Measurements from ENCODE around the gene CHAC2. TPM values are rescaled to one million over a fixed set of nuclear protein-coding genes. Genes with fewer than 3 reads are reported as not detected.
A peak's percentile ranks its signal among the peaks of the same experiment; 100 is the strongest.
"Not testable (repeated sequence)": the region's sequence is repeated elsewhere in the genome, so short reads cannot be mapped to it uniquely, and the experiment has no call there.

CHAC2 gene
- total RNA-seq, 1 experiment from 2014 or later, result 26.1 TPM

DNA sequence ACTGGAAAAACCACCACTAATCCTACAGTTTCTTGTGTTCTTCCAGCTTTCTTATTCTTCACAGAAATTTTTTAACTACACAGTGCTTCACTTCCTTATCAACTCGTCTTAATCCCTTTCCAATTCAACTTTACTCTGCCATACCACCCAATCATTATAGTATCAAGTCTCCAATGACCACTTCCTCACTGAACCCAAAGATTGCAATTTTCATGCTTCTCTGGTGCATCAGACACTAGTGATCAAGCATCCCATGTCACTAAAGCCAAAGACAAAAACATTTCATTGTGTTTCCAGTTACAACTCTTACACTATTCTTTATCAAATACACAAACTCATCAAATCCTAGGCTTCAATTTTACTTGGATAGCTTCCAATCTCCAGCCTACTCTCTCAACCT lies 9.5 kb downstream of the CHAC2 start:
- no peak for DNase-seq (ENCODE audit: extremely low read depth, low read depth)

DNA sequence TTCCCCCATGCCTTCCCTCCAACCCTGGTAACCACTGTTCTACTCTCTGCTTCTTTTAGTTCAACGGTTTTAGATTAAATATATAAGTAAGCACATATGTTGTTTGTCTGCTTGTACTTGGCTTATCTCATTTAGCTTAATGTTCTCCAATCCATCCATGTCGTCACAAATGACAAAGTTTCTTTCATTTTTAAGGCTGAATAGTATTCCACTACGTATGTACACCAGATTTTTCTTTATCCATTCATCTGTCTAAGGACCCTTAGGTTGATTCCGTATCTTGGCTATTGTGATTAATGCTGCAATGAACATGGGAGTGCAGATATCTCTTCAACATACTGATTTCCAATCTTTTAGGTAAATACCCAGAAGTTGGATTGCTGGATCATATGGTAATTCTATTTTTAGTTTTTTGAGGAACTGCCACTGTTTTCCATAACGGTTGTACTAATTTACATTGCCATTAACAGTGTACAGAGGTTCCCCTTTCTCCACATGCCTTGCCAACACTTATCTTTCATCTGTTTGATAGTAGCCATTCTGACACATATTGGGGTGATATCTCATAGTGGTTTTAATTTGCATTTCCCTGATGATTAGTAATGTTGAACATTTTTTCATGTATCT lies 11.0 kb downstream of the CHAC2 start:
- no peak for DNase-seq (ENCODE audit: extremely low read depth, low read depth)

DNA sequence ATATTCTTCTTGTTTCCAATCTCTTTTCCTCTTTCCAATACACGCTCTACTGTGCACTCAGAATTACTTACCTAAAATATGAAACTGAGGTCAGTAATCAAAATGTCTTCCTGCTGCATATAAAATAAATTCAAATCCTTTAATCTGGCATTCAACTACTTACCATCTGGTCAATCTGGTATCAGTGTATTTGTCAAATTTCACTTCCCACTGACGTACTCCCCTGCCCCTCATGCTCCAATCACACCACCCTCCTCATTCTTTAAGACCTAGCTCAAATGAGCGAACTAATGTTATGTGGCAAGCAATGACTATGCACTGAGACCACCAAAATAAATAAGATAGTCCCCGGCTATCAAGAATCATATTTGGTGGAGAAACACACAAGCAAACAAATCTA lies 12.5 kb downstream of the CHAC2 start:
- DNase-seq (ENCODE audit: extremely low read depth, low read depth), result no peak

DNA sequence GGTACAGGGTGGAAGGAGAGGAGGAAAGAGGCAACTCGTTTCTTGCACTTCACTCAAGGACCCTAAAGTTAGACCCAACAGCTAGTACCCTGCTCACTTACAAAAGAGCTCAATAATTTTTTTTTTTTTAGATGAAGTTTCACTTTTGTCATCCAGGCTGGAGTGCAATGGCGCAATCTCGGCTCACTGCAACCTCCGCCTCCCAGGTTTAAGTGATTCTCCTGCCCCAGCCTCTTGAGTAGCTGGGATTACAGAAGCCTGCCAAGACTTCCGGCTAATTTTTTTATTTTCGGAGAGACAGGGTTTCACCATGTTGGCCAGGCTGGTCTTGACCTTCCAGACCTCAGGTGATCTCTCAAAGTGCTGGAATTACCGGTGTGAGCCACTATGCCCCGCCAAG lies 15.1 kb downstream of the CHAC2 start:
- no peak for DNase-seq (ENCODE audit: extremely low read depth, low read depth)

DNA sequence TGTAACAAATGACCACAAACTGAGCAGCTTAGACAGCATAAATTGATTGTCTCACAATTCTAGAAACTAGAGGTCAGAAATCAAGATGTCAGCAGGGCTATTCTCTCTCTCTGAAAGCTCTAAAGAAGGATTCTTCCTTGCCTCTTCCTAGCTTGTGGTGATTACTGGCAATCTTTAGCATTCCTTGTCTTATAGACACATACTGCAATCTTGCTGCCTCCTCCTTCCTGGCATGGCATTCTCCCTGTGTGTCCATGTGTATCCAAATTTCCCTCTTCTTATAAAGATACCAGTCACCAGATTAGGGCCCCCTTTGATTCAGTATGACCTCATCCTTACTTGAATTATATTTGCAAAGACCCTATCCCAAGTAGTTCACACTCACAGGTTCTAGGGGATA lies 16.8 kb downstream of the CHAC2 start:
- DNase-seq (ENCODE audit: extremely low read depth, low read depth), result no peak

- no peak for DNase-seq (ENCODE audit: extremely low read depth, low read depth)
These were observed 17.8 kb downstream of the CHAC2 start for GRCh38 chr2:53785366-53785765.

- DNase-seq (ENCODE audit: extremely low read depth, low read depth), result no peak
These were observed 18.7 kb downstream of the CHAC2 start for GRCh38 chr2:53786352-53786704.

- DNase-seq (ENCODE audit: extremely low read depth, low read depth), result peak; percentile 74
These were observed 19.4 kb downstream of the CHAC2 start, which contains the start of the genes ASB3 and ERLEC1 for GRCh38 chr2:53786705-53787613. TSS of gene ASB3 (minus strand) at chr2:53786953. CDS start at chr2:53765572, 21,381 bp downstream. TSS of gene ERLEC1 (plus strand) at chr2:53787044. CDS start at chr2:53787211, 167 bp downstream.

DNA sequence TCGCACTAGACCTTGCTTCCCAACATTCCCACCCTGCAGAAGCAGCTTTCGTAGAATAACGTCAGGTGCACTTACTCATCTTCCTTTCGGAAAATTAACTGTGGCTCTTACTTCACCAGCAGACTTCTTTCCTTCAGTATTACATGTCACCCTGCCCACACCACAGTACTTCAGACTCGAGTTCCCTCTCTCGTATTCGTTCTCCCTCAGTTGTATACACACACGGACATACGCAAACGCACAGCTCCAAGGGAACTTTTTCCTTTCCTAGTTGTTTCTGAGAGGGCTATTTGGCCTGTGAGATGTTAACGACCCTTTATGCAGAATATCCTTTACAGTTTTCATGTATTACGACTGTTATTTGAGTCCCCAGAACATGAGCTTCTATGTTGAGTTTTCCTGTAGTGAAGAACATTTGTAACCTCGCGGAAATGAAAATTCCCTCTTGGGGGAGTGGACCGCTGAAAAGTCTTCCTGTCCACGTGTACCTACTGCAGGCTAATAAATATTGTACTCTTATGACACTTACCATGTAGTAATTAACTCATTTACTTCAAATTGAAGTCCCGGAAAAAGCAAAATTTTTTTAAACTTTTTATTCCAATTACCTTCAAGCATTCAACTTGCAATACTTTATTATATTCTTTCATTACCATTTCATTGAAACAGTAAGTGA lies 20.1 kb downstream of the CHAC2 start:
- DNase-seq (ENCODE audit: extremely low read depth, low read depth), result peak; percentile 6

DNA sequence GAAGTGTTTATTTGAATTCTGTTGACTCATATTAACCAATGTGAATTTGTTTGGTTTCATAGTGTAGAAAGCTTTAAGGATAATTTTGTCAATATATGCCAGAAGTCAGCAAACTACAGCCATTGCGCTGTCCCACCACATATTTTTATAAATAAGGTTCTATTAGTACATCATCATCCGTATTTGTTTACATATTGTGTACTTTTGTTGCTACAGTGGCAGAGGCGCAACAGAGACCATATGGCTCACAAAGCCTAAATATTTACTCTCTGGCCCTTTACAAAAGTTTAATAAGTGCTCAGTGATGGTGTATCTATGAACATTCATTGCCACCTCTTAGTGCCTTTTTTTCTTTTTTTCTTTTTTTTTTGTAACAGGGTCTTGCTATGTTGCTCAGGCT lies 25.7 kb downstream of the CHAC2 start:
- DNase-seq (ENCODE audit: extremely low read depth, low read depth), result no peak

DNA sequence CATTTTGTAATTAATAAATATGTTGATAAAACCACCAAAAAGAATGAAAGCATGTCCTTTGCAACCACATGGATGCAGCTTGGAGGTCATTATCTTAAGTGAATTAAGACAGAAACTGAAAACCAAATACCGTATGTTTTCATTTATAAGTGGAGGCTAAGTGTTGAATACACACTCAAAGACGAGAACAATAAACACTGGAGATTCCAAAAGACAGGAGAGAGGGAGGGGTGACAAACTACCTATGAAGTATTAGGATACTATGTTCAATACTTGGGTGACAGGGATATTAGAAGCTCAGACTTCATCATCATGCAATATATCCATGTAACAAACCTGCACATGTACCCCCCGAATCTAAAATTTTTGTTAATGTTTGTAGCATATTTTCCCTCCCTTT lies 26.2 kb downstream of the CHAC2 start:
- DNase-seq (ENCODE audit: extremely low read depth, low read depth), result no peak

DNA sequence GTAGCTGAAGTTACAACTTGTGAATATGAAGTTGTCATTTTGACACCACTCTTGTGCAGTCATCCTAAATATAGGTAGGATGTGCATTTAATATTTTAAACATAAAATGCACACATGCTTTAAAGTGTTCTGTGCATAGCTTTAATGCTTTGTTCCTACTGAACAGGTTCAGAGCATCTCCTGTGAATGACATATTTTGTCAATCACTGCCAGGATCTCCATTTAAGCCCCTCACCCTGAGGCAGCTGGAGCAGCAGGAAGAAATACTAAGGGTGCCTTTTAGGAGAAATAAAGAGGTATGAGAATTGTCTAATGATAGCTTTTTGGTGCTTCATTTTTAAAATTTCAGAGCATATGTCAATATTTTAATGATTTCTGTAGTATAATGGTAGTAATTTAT lies 33.9 kb downstream of the CHAC2 start:
- no peak for DNase-seq (ENCODE audit: extremely low read depth, low read depth)

GRCh38 chr2:53802617-53803151 lies 35.1 kb downstream of the CHAC2 start:
- DNase-seq (ENCODE audit: extremely low read depth, low read depth), result no peak

GRCh38 chr2:53811601-53812000 lies 44.0 kb downstream of the CHAC2 start:
- no peak for DNase-seq (ENCODE audit: extremely low read depth, low read depth)

GRCh38 chr2:53813151-53813550 lies 45.5 kb downstream of the CHAC2 start:
- DNase-seq (ENCODE audit: extremely low read depth, low read depth), result no peak

- DNase-seq (ENCODE audit: extremely low read depth, low read depth), result no peak
These were observed 51.3 kb downstream of the CHAC2 start for GRCh38 chr2:53818854-53819435.

DNA sequence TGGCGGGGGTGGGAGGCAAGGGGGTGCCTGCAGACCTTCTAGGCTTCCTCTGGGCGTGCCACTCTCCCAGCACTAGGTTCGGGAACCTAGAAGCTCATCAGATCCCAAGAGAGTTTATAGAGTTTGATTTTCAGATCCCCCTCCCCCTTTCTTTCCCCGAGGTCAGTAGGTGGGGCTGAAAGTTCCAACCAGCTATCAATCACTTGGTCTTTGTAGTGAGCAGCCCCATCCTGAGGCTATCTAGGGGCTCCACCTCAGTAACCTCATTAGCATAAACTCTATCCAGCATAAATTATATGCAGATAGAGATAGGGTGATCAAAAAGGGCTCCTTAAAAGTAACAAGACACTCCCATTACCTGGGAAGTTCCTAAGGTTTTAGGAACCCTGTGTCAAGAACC lies 52.0 kb downstream of the CHAC2 start:
- DNase-seq (ENCODE audit: extremely low read depth, low read depth), result no peak

GRCh38 chr2:53820048-53820447 lies 52.4 kb downstream of the CHAC2 start:
- DNase-seq (ENCODE audit: extremely low read depth, low read depth), result no peak

DNA sequence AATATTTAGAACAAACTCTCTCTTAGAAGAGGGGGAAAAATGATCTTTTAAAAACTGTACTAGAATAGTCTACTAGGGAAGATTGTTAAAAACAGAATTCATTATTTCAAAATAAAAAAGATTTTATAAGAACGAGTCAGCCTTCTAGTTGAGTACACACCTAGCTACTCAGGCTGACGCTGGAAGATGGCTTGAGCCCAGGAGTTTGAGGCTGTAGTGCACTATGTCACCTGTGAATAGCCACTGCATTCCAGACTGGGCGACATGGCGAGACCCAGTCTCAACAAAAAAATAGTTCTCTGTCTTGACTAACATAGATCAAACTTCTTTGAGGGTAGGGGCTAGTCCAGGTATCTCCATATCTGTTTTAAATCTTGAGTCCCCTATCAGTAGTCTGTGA lies 53.1 kb downstream of the CHAC2 start:
- no peak for DNase-seq (ENCODE audit: extremely low read depth, low read depth)

GRCh38 chr2:53821810-53822209 lies 54.2 kb downstream of the CHAC2 start:
- DNase-seq (ENCODE audit: extremely low read depth, low read depth), result no peak

- DNase-seq (ENCODE audit: extremely low read depth, low read depth), result not testable (repeated sequence)
These were observed 56.0 kb downstream of the CHAC2 start for GRCh38 chr2:53823639-53824038.
